IMR-90 (cell line): ENCODE results near the gene ZFAND2B.

Experiments
- BHLHE40 ChIP-seq: fragments of 150-350 bp; IDR thresholded peaks from 2 replicates; pipeline ENCODE4 v1.6.1; 2016; ENCODE audit warnings: mild to moderate bottlenecking, low read depth, low read length
- CEBPB ChIP-seq: IDR thresholded peaks from 2 replicates; pipeline ENCODE4 v1.6.1; 2012; ENCODE audit warnings: low read depth, low read length, improper control_type of control experiment
- MAFK ChIP-seq: IDR thresholded peaks from 2 replicates; pipeline ENCODE4 v1.6.1; 2012; ENCODE audit warnings: low read depth, low read length, improper control_type of control experiment
- MAZ ChIP-seq: IDR thresholded peaks from 2 replicates; pipeline ENCODE4 v1.6.1; 2012; ENCODE audit warnings: low read depth, mild to moderate bottlenecking, low read length, improper control_type of control experiment, moderate library complexity, borderline replicate concordance
- MXI1 ChIP-seq: IDR thresholded peaks from 2 replicates; pipeline ENCODE4 v1.6.1; 2012; ENCODE audit warnings: low read depth, mild to moderate bottlenecking, low read length, moderate library complexity, borderline replicate concordance
- POLR2A ChIP-seq: IDR thresholded peaks from 2 replicates; pipeline ENCODE4 v1.6.1; 2012; ENCODE audit warnings: mild to moderate bottlenecking, low read depth, low read length
- RCOR1 ChIP-seq: IDR thresholded peaks from 2 replicates; pipeline ENCODE4 v1.6.1; 2012; ENCODE audit warnings: mild to moderate bottlenecking, low read length, improper control_type of control experiment; ENCODE audit not compliant: insufficient replicate concordance
- RFX5 ChIP-seq: IDR thresholded peaks from 2 replicates; pipeline ENCODE4 v1.8.0; 2012; ENCODE audit warnings: low read depth, mild to moderate bottlenecking, low read length, moderate library complexity
- SMC3 ChIP-seq: fragments of 150-350 bp; IDR thresholded peaks from 2 replicates; pipeline ENCODE4 v1.6.1; 2016; ENCODE audit warnings: low read depth, mild to moderate bottlenecking, antibody characterized with exemption, low read length, moderate library complexity
- TF ChIP-seq, protein P1 (sequence below): conservative IDR thresholded peaks from 2 replicates; pipeline ENCODE4 v1.5.1; 2012; ENCODE audit warnings: mild to moderate bottlenecking, low read depth, low read length, improper control_type of control experiment
- TF ChIP-seq, protein P2 (sequence below): fragments of 150-350 bp; IDR thresholded peaks from 2 replicates; pipeline ENCODE4 v1.6.1; 2017; ENCODE audit warnings: mild to moderate bottlenecking, antibody characterized with exemption, low read length, low read depth
- TF ChIP-seq, protein P3 (sequence below): fragments of 150-350 bp; IDR thresholded peaks from 2 replicates; pipeline ENCODE4 v1.6.1; 2016; ENCODE audit warnings: low read depth, mild to moderate bottlenecking, low read length, moderate library complexity, borderline replicate concordance

DNA sequence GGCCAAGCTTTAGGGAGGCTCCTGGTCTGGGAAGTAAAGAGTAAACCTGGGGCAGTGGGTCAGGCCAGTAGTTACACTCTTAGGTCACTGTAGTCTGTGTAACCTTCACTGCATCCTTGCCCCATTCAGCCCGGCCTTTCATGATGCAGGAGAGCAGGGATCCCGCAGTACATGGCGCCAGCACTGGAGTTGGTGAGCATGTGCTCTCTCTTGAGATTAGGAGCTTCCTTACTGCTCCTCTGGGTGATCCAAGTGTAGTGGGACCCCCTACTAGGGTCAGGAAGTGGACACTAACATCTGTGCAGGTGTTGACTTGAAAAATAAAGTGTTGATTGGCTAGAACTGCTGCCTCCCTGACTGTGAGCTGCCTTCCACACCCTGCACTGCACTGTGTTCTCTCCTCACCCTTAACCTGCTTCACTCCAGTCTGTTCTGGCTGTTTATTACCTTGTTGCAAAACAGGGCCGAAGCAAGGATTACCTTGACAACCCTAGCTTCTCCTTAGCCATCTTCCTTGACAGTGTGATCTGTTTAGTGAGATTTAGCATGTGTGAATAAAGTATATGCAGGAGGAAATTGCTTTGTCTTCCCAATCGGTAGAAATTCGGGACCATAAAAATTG is 23.3 kb upstream of the ZFAND2B start:
- TF ChIP-seq, protein P1, sequence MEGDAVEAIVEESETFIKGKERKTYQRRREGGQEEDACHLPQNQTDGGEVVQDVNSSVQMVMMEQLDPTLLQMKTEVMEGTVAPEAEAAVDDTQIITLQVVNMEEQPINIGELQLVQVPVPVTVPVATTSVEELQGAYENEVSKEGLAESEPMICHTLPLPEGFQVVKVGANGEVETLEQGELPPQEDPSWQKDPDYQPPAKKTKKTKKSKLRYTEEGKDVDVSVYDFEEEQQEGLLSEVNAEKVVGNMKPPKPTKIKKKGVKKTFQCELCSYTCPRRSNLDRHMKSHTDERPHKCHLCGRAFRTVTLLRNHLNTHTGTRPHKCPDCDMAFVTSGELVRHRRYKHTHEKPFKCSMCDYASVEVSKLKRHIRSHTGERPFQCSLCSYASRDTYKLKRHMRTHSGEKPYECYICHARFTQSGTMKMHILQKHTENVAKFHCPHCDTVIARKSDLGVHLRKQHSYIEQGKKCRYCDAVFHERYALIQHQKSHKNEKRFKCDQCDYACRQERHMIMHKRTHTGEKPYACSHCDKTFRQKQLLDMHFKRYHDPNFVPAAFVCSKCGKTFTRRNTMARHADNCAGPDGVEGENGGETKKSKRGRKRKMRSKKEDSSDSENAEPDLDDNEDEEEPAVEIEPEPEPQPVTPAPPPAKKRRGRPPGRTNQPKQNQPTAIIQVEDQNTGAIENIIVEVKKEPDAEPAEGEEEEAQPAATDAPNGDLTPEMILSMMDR, result no peak
- TF ChIP-seq POLR2A (no peak), CEBPB (no peak), SMC3 (no peak), RCOR1 (no peak), MAFK (no peak), RFX5 (no peak), MAZ (no peak), MXI1 (no peak), BHLHE40 (no peak)
- TF ChIP-seq, protein P2, sequence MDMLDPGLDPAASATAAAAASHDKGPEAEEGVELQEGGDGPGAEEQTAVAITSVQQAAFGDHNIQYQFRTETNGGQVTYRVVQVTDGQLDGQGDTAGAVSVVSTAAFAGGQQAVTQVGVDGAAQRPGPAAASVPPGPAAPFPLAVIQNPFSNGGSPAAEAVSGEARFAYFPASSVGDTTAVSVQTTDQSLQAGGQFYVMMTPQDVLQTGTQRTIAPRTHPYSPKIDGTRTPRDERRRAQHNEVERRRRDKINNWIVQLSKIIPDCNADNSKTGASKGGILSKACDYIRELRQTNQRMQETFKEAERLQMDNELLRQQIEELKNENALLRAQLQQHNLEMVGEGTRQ, result no peak
- TF ChIP-seq, protein P3, sequence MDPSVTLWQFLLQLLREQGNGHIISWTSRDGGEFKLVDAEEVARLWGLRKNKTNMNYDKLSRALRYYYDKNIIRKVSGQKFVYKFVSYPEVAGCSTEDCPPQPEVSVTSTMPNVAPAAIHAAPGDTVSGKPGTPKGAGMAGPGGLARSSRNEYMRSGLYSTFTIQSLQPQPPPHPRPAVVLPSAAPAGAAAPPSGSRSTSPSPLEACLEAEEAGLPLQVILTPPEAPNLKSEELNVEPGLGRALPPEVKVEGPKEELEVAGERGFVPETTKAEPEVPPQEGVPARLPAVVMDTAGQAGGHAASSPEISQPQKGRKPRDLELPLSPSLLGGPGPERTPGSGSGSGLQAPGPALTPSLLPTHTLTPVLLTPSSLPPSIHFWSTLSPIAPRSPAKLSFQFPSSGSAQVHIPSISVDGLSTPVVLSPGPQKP, result no peak
